GM18858 (cell line): ENCODE measurements around the gene NID2.

Experiments used
- ATAC-seq: cut with Tn5 transposase; IDR thresholded peaks from one replicate; pipeline ENCODE4 v1.9.1; 2021; ENCODE audit not compliant: unreplicated experiment

The NID2 gene

GRCh38 chr14:52059649-52060048 lies 9.2 kb downstream of the NID2 start:
- ATAC-seq: no peak

DNA sequence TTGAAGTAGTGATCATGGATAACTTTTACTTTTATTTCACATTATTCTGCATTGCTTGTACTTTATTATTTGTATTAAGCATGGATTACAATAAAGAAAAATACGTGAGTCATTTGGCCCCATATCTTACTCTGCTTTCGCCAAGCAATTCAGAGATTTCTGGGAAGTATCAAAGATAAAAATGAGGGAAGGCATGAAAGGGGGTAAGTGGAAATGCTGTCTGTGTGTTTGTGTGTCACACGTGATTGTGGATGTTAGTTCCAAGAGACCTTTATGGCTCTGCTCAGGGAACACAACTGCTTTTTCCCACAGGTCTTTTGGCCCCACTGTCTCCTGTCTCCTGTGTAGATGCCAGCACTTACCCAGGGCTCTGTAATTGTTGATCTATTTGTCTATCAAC lies 10.5 kb downstream of the NID2 start:
- no peak for ATAC-seq

DNA sequence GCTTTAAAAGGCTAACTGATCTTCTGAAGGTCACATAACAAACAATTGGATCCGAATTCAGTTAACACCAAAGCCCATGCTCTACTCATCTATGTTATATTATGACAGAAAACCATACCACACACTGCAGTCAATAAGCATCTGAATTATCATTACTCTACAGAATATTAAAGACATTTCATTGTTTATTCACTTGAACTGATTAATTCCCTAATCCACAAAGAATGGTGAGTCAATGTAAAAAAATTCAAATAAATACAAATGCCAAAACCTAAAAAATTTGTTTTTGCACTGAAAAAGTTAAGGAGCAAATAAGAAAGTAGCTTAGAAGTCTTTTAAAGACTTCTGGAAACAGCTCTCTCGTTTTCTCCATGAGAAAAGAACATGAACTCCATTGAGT lies 13.7 kb downstream of the NID2 start:
- ATAC-seq: no peak

- no peak for ATAC-seq
Measured at GRCh38 chr14:52054678-52055077, 14.2 kb downstream of the NID2 start.

- no peak for ATAC-seq
Measured at GRCh38 chr14:52053044-52053443, 15.8 kb downstream of the NID2 start.

DNA sequence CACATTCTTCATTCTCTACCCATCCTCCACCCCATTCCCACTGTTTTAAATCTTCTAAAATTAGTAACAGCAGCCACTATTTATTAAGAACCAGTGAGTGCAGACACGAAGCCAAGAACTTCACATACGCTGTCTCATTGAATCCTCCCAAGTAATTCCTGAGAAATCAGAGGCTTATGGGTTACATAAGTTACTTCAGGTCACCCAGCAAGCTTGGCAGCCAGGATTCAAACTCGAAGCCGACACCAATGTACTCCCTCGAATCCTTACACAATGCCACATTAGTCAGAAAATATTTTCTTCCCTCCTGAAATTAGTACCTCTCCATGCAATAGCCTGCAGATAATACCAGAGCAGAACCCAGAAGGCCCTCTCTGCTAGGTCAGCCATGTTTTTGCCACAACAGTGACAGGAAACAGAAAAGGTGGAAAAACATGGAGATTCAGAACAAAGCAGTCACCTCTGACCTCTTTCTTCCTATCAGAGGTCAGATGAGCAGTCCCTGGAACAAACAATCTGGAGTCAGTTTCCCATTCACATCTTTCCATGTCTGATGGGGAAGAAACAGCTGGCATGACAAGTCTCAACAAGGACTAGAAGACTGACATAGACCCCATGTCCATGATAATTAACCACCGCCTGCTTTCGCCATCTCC lies 16.4 kb downstream of the NID2 start:
- no peak for ATAC-seq

DNA sequence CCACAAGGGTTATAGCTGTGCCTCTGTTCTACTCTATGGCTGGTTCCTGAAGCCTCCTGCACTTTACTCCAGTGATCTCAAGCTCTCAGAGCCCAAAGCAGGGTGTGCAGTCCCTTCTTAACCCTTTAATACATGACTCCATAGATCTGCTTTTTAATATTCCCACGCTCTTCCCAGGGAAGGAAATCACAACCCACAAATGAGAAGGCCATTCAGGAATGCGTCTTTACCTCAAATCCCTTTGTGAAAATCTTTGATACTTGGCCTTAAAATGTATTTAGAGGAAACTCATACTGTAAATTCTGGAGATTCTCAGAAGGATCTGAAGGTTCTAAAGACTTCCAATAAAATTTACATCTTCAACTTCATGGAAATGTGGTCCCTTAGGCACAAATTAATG lies 17.0 kb downstream of the NID2 start:
- no peak for ATAC-seq

- no peak for ATAC-seq
Measured at GRCh38 chr14:52051251-52051650, 17.6 kb downstream of the NID2 start.

GRCh38 chr14:52049721-52050588 lies 18.9 kb downstream of the NID2 start:
- no peak for ATAC-seq

- no peak for ATAC-seq
Measured at GRCh38 chr14:52049271-52049670, 19.6 kb downstream of the NID2 start.

DNA sequence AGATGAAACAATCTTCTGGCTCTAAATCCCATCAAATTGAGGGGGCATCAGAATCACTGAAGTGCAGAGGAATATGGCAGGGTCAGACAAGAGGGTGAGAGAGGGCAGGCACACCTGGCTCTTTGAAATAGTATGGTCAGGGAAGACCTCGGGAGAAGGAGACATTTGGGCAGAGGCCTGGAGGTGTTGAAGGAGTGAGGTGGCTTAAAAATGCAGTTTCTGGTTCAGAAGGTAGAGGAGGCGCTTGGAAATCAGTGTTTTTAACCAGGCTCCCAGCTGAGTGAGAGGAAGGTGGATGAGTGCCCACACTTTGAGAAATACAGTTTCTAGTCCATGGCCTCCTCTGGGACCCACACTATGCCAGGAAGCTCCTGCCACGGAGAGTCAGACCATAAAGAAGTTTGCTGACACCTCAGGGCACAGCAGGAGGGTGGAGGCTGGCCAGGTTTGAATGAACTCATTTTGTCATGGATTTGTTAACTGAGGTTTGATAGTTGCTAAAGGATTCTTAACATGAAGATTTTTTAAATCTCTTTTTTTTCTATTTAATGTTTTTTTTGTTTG lies 20.1 kb downstream of the NID2 start:
- ATAC-seq: no peak

DNA sequence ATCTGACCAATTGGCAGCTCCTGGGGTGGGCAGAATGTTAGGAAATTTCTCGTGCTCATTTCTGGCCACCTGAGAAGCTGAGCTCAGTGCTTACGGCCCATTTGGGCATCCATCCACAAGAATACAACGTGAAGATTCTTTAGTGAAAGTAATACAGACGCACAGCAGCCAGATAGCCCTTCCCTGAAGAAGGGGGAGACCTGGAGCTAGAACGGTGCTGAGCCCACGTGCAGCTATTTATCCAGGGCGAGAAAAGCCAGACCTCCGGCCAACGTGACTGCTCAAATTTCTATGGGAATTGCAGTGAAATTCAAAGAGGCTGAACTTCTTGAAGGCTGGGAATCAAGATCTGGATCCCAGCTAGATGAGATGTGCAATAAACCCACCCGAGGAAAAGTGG lies 20.7 kb downstream of the NID2 start:
- ATAC-seq: no peak

- no peak for ATAC-seq
Measured at GRCh38 chr14:52046376-52046917, 22.4 kb downstream of the NID2 start.

DNA sequence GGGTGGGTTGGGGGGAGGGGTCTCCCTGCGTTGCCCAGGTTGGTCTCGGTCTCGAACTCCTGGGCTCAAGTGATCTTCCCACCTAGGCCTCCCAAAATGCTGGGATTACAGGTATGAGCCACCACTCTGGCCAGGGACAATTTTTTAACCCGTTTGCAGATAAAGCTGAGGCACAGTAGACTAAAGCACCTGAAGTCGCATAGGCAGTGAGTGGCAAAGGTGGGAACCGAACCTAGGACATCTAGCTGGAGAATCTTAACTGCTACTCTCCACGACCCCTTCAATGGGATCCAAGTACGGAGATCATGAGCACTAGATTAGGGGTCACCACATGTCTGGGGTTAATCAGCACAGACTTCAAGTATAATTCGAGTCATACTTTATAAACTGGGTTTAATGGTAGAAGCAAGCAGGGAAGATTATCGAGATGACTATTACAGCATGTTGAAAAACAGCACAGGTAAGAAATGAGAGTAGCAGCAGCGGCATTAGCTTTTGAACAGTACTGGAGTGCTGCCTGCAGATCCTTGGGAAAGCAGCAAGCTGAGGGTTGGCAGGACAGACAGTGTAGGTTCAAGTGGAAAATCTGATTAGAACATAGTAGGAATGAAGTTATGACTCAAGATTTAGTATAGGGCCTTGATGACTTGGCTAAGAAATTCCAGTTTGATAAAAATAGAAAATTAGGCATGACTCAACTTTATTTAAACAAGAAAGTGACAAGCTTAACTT lies 23.9 kb downstream of the NID2 start:
- ATAC-seq: no peak

- no peak for ATAC-seq
Measured at GRCh38 chr14:52043690-52044089, 25.2 kb downstream of the NID2 start.

- no peak for ATAC-seq
Measured at GRCh38 chr14:52042371-52043289, 26.2 kb downstream of the NID2 start.

GRCh38 chr14:52040598-52040997 lies 28.3 kb downstream of the NID2 start:
- ATAC-seq: no peak

- ATAC-seq: no peak
Measured at GRCh38 chr14:52039124-52039815, 29.6 kb downstream of the NID2 start.

- ATAC-seq: no peak
Measured at GRCh38 chr14:52033101-52033642, 35.7 kb downstream of the NID2 start.
